GM19455 (cell line): Measurements from ENCODE around the gene NTHL1.

Experiments
- ATAC-seq: cut with Tn5 transposase; IDR thresholded peaks from one replicate; pipeline ENCODE4 v1.9.1; 2021; ENCODE audit not compliant: unreplicated experiment

NTHL1 gene

GRCh38 chr16:1998360-1998835 lies 49.2 kb downstream of the NTHL1 start:
- ATAC-seq, result no peak

GRCh38 chr16:1997494-1998359 lies 49.9 kb downstream of the NTHL1 start:
- no peak for ATAC-seq

- no peak for ATAC-seq
Observed at GRCh38 chr16:1993731-1994131, 53.9 kb downstream of the NTHL1 start.

GRCh38 chr16:1992704-1993317 lies 54.8 kb downstream of the NTHL1 start:
- no peak for ATAC-seq

GRCh38 chr16:1991948-1992703 lies 55.5 kb downstream of the NTHL1 start:
- no peak for ATAC-seq

GRCh38 chr16:1991588-1991947 lies 56.1 kb downstream of the NTHL1 start:
- no peak for ATAC-seq

- no peak for ATAC-seq
Observed at GRCh38 chr16:1991135-1991551, 56.5 kb downstream of the NTHL1 start.

- ATAC-seq, result no peak
Observed at GRCh38 chr16:1990351-1991134, 57.1 kb downstream of the NTHL1 start.

GRCh38 chr16:1990101-1990350 lies 57.6 kb downstream of the NTHL1 start:
- no peak for ATAC-seq
